ENCODE results near the gene BDP1.
A peak's percentile ranks its signal among the peaks of the same experiment; 100 is the strongest.
"Not testable (repeated sequence)": the region's sequence is repeated elsewhere in the genome, so short reads cannot be mapped to it uniquely, and the experiment has no call there.

BDP1 gene

DNA sequence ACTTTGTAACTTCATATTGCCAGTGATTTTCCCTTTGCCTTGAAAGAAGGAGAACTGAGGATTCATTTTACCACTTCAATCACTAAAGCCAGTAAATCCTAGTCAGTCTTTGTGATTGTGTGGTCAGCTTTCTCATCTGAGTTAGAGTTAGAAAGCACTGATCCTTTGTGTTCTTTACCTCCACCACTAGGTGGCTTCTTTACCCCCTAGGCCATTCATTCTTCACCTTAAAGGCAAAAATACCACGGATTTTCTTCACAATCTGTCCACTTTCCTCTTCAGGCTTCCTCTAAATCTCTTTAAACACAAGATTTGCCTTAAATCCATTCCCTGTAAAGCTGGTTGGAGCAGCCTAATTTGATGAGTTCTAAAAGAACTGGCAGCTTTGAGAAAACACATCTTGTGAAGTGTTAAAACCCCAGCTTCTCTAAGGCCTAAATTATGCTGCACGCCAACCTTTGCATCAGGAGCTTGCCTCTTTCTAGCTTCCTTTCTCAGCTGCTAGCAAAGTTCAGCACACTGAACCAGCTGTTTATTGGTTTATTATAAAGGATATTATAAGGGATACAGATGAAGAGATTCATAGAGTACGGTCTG is 20.4 kb downstream of the BDP1 start:
- H3K4me3 ChIP-seq (ENCODE audit: low read length) = no peak overlapping the region
- no peak overlapping the region for H3K9ac ChIP-seq (ENCODE audit: low read depth, low read length)
- no peaks in the 10 kb centered on the region for H3K27me3 ChIP-seq (ENCODE audit: control insufficient read depth, insufficient read depth, low read length)
- H3K4me1 ChIP-seq (ENCODE audit: control insufficient read depth, insufficient read depth, low read length) = peaks cover 9% of the 10 kb centered on the region
- H3K9me3 ChIP-seq (replicated peaks; ENCODE audit: low read length) = no peaks in the 10 kb centered on the region
- H3K4me2 ChIP-seq (ENCODE audit: low read length) = no peak overlapping the region
- H3K36me3 ChIP-seq (ENCODE audit: insufficient read depth, low read length) = peaks cover 26% of the 10 kb centered on the region

DNA sequence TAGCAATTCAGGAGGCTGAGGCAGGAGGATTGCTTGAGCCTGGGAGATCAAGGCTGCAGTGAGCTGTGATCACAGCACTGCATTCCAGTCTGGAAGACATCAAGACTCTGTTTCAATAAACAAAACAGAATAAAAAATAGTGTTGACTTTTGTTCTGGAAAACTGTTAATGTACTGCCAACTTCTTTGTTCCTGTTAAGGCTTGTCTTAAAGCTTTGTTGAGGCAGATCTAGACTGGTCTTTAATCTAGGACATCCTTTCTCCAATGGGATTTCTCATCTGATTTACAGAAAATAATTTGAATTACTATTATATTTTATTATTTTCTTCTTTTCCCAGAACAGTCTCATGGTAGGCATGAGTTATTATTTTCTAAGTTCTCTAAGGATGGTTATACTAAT is 26.0 kb downstream of the BDP1 start:
- no peaks in the 10 kb centered on the region for H3K27me3 ChIP-seq (ENCODE audit: control insufficient read depth, insufficient read depth, low read length)
- H3K9me3 ChIP-seq (replicated peaks; ENCODE audit: low read length) = no peaks in the 10 kb centered on the region
- no peak overlapping the region for H3K9ac ChIP-seq (ENCODE audit: low read depth, low read length)
- H3K36me3 ChIP-seq (ENCODE audit: insufficient read depth, low read length) = peaks cover 36% of the 10 kb centered on the region
- no peak overlapping the region for H3K4me2 ChIP-seq (ENCODE audit: low read length)
- no peak overlapping the region for H3K4me3 ChIP-seq (ENCODE audit: low read length)
- H3K4me1 ChIP-seq (ENCODE audit: control insufficient read depth, insufficient read depth, low read length) = peaks cover 29% of the 10 kb centered on the region

DNA sequence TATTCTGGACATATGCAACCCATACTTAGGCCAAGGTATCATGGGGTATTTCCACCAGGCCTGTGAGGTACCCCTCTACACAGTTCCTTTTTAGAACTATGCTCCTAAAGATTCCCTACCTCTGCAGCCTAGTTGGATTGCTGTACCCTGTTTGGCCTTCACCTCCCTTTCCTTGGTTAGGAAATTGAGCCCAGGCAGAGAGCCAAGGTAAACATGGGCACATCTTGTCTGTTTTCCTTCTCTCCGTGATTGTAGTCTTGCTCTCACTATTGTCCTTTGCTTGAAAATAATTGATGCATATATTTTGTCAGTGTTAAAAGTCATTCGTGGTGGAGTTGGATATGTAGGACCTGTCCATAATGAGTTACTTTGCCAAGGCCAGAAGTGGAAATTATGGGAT is 26.7 kb downstream of the BDP1 start:
- peaks cover 39% of the 10 kb centered on the region for H3K36me3 ChIP-seq (ENCODE audit: insufficient read depth, low read length)
- no peaks in the 10 kb centered on the region for H3K9me3 ChIP-seq (replicated peaks; ENCODE audit: low read length)
- no peak overlapping the region for H3K4me3 ChIP-seq (ENCODE audit: low read length)

DNA sequence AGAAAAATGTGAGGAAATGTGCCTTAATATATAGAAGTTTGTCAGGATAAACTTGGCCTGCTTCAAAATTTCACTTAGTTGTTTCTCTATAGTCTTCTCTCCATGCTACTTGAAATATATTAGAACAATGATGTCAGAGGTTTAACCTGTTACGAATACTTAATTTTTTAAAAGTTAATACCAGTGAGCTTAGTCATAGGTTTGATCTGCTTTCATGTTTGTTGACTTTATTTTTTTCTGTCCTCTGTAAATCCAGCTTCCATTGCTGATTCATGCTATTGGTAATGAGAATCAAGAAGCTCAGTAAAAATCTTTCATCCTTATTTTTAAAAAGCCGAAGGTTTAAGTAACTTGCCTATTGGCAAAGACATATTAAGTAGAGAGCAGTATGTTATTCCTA is 27.9 kb downstream of the BDP1 start:
- peak overlapping the region; percentile 51 for H3K4me2 ChIP-seq (ENCODE audit: low read length)
- H3K9ac ChIP-seq (ENCODE audit: low read depth, low read length) = peak overlapping the region; percentile 41
- H3K4me1 ChIP-seq (ENCODE audit: control insufficient read depth, insufficient read depth, low read length) = peaks cover 29% of the 10 kb centered on the region
- no peak overlapping the region for H3K4me3 ChIP-seq (ENCODE audit: low read length)
- no peaks in the 10 kb centered on the region for H3K27me3 ChIP-seq (ENCODE audit: control insufficient read depth, insufficient read depth, low read length)
- H3K9me3 ChIP-seq (replicated peaks; ENCODE audit: low read length) = no peaks in the 10 kb centered on the region
- peaks cover 41% of the 10 kb centered on the region for H3K36me3 ChIP-seq (ENCODE audit: insufficient read depth, low read length)

More for the DNA sequence above, 26.7 kb downstream of the BDP1 start:
- Histone ChIP-seq H3K9ac (ENCODE audit: low read depth, low read length) (no peak overlapping the region), H3K4me2 (ENCODE audit: low read length) (peak overlapping the region; percentile 38), H3K4me1 (ENCODE audit: control insufficient read depth, insufficient read depth, low read length) (peaks cover 29% of the 10 kb centered on the region), H3K27me3 (ENCODE audit: control insufficient read depth, insufficient read depth, low read length) (no peaks in the 10 kb centered on the region)

DNA sequence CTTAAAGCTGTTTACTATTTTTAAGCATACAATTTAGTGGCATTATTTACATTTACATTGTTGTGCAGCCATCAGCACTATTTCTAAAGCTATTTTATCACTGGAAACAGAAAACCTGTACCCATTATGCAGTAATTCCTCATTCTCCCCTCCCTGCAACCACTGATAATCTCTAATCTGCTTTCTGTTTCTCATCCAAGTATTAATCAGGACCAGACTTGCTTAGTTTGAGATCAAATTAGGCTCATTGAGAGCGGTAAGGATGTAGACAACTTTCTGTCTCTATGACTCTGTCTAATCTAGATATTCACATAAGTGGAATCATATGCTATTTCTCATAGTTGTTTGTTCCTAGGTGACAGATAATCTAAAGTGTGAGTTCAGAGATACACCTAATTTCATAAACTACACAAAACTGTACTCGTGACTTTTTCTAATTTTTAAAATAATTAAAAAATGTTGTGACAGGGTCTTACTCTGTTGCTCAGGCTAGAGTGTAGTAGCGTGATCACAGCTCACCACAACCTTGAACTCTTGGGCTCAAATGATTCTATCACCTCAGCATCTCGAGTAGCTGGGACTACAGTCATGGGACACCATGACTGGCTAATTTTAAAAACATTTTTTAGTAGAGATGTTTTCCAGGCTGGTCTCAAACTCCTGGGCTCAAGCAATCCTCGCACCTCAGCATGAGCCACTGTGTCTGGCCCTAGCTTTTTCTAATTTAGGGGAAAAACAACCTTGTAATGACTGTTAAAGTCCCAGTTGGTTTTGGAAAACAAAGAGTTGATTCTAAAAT is 37.6 kb downstream of the BDP1 start:
- H3K4me2 ChIP-seq (ENCODE audit: low read length) = no peak overlapping the region
- no peaks in the 10 kb centered on the region for H3K4me1 ChIP-seq (ENCODE audit: control insufficient read depth, insufficient read depth, low read length)
- H3K9ac ChIP-seq (ENCODE audit: low read depth, low read length) = no peak overlapping the region
- H3K27me3 ChIP-seq (ENCODE audit: control insufficient read depth, insufficient read depth, low read length) = no peaks in the 10 kb centered on the region
- H3K36me3 ChIP-seq (ENCODE audit: insufficient read depth, low read length) = peaks cover 60% of the 10 kb centered on the region
- no peak overlapping the region for H3K4me3 ChIP-seq (ENCODE audit: low read length)
- no peaks in the 10 kb centered on the region for H3K9me3 ChIP-seq (replicated peaks; ENCODE audit: low read length)

DNA sequence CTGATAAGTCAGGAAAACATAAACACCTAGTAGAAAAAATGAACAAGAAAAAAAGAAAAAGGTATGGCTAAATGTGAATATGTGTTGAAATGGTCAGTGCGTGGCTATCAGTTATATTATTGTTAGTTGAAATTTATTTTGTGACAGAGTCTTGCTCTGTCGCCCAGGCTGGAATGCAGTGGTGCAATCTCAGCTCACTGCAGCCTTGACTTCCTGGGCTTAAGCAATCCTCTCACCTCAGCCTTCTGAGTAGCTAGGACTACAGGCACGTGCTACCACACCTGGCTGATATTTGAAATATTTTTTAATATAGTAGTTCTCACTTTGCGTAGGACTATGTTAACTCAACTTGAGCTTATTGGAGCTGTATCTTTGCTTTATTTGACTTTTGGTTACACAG is 38.8 kb downstream of the BDP1 start:
- H3K27me3 ChIP-seq (ENCODE audit: control insufficient read depth, insufficient read depth, low read length); H3K9ac ChIP-seq (ENCODE audit: low read depth, low read length); H3K4me1 ChIP-seq (ENCODE audit: control insufficient read depth, insufficient read depth, low read length); H3K4me2 ChIP-seq (ENCODE audit: low read length); H3K4me3 ChIP-seq (ENCODE audit: low read length); H3K9me3 ChIP-seq (replicated peaks; ENCODE audit: low read length): not testable (repeated sequence)
- peaks cover 60% of the 10 kb centered on the region for H3K36me3 ChIP-seq (ENCODE audit: insufficient read depth, low read length)

DNA sequence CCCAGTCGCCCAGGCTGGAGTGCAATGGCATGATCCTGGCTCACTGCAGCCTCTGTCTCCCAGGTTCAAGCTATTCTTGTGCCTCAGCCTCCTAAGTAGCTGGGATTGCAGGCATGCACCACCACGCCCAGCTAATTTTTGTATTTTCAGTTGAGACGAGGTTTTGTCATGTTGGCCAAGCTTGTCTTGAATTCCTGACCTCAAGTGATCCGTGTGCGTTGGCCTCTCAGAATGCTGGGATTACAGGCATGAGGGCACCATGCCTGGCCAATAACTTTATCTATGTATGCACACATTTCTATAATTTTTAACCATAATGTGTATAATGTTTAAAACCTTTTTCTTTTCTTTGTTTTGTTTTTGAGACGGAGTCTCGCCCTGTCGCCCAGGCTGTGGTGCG is 43.3 kb downstream of the BDP1 start:
- peaks cover 39% of the 10 kb centered on the region for H3K36me3 ChIP-seq (ENCODE audit: insufficient read depth, low read length)
- H3K27me3 ChIP-seq (ENCODE audit: control insufficient read depth, insufficient read depth, low read length); H3K4me3 ChIP-seq (ENCODE audit: low read length); H3K9ac ChIP-seq (ENCODE audit: low read depth, low read length); H3K4me2 ChIP-seq (ENCODE audit: low read length); H3K9me3 ChIP-seq (replicated peaks; ENCODE audit: low read length); H3K4me1 ChIP-seq (ENCODE audit: control insufficient read depth, insufficient read depth, low read length): not testable (repeated sequence)

DNA sequence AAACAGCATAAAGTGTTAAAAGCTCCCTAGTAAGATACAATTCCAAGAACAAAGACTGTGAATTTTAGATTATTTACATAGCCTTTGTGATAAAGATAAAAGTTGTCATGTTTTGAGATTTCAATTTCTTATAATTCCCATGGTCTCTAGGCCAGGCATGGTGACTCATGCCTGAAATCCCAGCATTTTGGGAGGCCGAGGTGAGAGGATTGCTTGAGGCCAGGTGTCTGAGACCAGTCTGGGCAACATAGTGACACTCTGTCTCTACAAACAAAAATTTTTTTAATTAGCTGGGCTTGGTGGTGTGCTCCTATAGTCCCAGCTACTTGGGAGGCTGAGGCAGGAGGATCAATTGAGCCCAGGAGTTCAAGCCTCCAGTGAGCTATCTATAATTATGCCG is 48.1 kb downstream of the BDP1 start:
- no peaks in the 10 kb centered on the region for H3K27me3 ChIP-seq (ENCODE audit: control insufficient read depth, insufficient read depth, low read length)
- no peaks in the 10 kb centered on the region for H3K4me1 ChIP-seq (ENCODE audit: control insufficient read depth, insufficient read depth, low read length)
- no peak overlapping the region for H3K4me3 ChIP-seq (ENCODE audit: low read length)
- H3K9ac ChIP-seq (ENCODE audit: low read depth, low read length) = no peak overlapping the region
- H3K36me3 ChIP-seq (ENCODE audit: insufficient read depth, low read length) = peaks cover 53% of the 10 kb centered on the region
- H3K4me2 ChIP-seq (ENCODE audit: low read length) = no peak overlapping the region
- H3K9me3 ChIP-seq (replicated peaks; ENCODE audit: low read length) = no peaks in the 10 kb centered on the region

DNA sequence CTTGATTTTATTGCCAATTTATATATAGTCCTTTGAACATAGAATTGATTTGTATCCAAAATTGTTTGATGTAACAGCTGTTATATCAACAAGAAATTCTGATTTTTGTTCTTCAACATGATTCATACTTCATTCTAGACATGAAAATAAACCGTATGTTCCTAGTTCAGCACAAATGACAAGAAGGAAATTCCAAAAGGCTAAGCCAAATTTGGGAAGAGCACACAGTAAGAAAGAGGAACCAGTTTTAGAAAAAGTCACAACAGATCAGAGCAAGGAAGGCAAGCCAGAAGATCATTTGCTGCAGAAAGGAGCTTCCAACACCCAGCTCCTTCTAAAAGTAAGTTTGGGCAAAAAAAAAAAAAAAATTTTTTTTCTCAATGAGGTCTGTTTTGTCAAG is 66.7 kb downstream of the BDP1 start:
- Histone ChIP-seq H3K4me1 (ENCODE audit: control insufficient read depth, insufficient read depth, low read length) (peaks cover 14% of the 10 kb centered on the region), H3K27me3 (ENCODE audit: control insufficient read depth, insufficient read depth, low read length) (no peaks in the 10 kb centered on the region), H3K4me2 (ENCODE audit: low read length) (no peak overlapping the region), H3K4me3 (ENCODE audit: low read length) (no peak overlapping the region), H3K9ac (ENCODE audit: low read depth, low read length) (no peak overlapping the region), H3K36me3 (ENCODE audit: insufficient read depth, low read length) (peaks cover 59% of the 10 kb centered on the region), H3K9me3 (replicated peaks; ENCODE audit: low read length) (no peaks in the 10 kb centered on the region)

DNA sequence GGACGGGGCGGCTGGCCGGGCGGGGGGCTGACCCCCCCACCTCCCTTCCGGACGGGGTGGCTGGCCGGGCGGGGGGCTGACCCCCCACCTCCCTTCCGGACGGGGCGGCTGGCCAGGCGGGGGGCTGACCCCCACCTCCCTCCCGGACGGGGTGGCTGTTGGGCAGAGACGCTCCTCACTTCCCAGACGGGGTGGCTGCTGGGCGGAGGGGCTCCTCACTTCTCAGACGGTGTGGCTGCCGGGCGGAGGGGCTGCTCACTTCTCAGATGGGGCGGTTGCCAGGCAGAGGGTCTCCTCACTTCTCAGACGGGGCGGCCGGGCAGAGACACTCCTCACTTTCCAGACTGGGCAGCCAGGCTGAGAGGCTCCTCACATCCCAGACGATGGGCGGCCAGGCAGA is 70.2 kb downstream of the BDP1 start:
- H3K9ac ChIP-seq (ENCODE audit: low read depth, low read length); H3K4me2 ChIP-seq (ENCODE audit: low read length); H3K9me3 ChIP-seq (replicated peaks; ENCODE audit: low read length); H3K27me3 ChIP-seq (ENCODE audit: control insufficient read depth, insufficient read depth, low read length); H3K4me3 ChIP-seq (ENCODE audit: low read length): not testable (repeated sequence)
- Histone ChIP-seq H3K36me3 (ENCODE audit: insufficient read depth, low read length) (peaks cover 34% of the 10 kb centered on the region), H3K4me1 (ENCODE audit: control insufficient read depth, insufficient read depth, low read length) (peaks cover 18% of the 10 kb centered on the region)

DNA sequence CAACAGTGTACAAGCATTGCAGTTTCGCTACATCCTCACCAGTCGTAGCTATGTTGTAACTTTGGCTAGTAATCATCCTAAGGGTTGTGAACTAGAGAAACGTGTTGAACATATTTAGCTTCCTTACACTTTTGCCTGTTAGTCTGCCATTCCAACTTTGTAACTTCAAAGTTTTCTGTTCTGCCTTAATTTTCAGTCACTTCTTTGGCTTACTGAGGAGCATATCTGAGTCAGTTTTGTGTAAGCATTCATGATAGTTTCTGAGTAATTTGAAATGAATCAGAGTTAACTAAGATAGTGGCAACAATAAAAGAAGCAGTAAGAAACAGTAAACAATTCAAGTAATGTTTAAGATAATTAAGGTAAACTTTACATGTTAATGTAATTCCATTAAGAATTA is 72.8 kb downstream of the BDP1 start:
- H3K4me1 ChIP-seq (ENCODE audit: control insufficient read depth, insufficient read depth, low read length) = peaks cover 10% of the 10 kb centered on the region
- H3K36me3 ChIP-seq (ENCODE audit: insufficient read depth, low read length) = peaks cover 24% of the 10 kb centered on the region
- no peaks in the 10 kb centered on the region for H3K27me3 ChIP-seq (ENCODE audit: control insufficient read depth, insufficient read depth, low read length)
- H3K9me3 ChIP-seq (replicated peaks; ENCODE audit: low read length) = no peaks in the 10 kb centered on the region
- H3K4me2 ChIP-seq (ENCODE audit: low read length) = no peak overlapping the region
- H3K4me3 ChIP-seq (ENCODE audit: low read length) = no peak overlapping the region
- H3K9ac ChIP-seq (ENCODE audit: low read depth, low read length) = no peak overlapping the region

DNA sequence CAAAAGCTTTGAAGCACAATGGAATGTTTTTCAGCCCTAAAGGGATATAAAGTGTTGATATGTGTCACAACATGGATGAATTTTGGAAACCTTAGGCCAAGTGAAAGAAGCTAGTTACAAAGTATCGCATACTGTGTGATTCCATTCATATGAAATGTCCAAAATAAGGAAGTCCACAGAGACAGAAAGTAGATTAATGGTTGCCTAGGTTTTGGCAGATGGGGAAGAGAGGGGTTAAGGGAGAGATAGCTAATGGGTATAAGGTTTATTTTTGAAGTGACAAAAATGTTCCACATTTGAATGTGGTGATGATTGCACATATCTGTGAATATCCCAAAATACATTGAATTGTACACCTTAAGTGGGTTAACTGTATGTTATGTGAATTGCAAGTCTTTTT is 74.2 kb downstream of the BDP1 start:
- Histone ChIP-seq H3K9me3 (replicated peaks; ENCODE audit: low read length) (no peaks in the 10 kb centered on the region), H3K4me1 (ENCODE audit: control insufficient read depth, insufficient read depth, low read length) (peaks cover 21% of the 10 kb centered on the region), H3K4me2 (ENCODE audit: low read length) (no peak overlapping the region), H3K9ac (ENCODE audit: low read depth, low read length) (no peak overlapping the region), H3K4me3 (ENCODE audit: low read length) (no peak overlapping the region), H3K36me3 (ENCODE audit: insufficient read depth, low read length) (peaks cover 13% of the 10 kb centered on the region), H3K27me3 (ENCODE audit: control insufficient read depth, insufficient read depth, low read length) (no peaks in the 10 kb centered on the region)
